HEK293T (cell line): ENCODE measurements around the gene NOP53.

Experiments used
- ARNT ChIP-seq: fragments of 450-650 bp; IDR thresholded peaks from 2 replicates; pipeline ENCODE4 v1.6.1; 2017; ENCODE audit warnings: mild to moderate bottlenecking
- BHLHE40 ChIP-seq: fragments of 450-650 bp; IDR thresholded peaks from 2 replicates; pipeline ENCODE4 v1.6.1; 2016; ENCODE audit warnings: mild to moderate bottlenecking, moderate library complexity, borderline replicate concordance
- CTBP1 ChIP-seq: fragments of 450-650 bp; IDR thresholded peaks from 2 replicates; pipeline ENCODE4 v1.6.1; 2016; ENCODE audit warnings: borderline replicate concordance
- ELF4 ChIP-seq: fragments of 450-650 bp; IDR thresholded peaks from 2 replicates; pipeline ENCODE4 v1.6.1; 2017; ENCODE audit warnings: antibody characterized with exemption
- FOXA1 ChIP-seq: fragments of 450-650 bp; IDR thresholded peaks from 2 replicates; pipeline ENCODE4 v1.6.1; 2016; ENCODE audit warnings: mild to moderate bottlenecking
- FOXM1 ChIP-seq: fragments of 450-650 bp; IDR thresholded peaks from 2 replicates; pipeline ENCODE4 v1.6.1; 2017; ENCODE audit warnings: mild to moderate bottlenecking, borderline replicate concordance
- L3MBTL2 ChIP-seq: fragments of 450-650 bp; conservative IDR thresholded peaks from 2 replicates; pipeline ENCODE4 v1.6.1; 2016; ENCODE audit warnings: mild to moderate bottlenecking
- LEF1 ChIP-seq: fragments of 450-650 bp; IDR thresholded peaks from 2 replicates; pipeline ENCODE4 v1.6.1; 2017; ENCODE audit warnings: mild to moderate bottlenecking, borderline replicate concordance
- NFRKB ChIP-seq: fragments of 450-650 bp; IDR thresholded peaks from 2 replicates; pipeline ENCODE4 v1.6.1; 2016; ENCODE audit warnings: mild to moderate bottlenecking, moderate library complexity
- PKNOX1 ChIP-seq: fragments of 450-650 bp; IDR thresholded peaks from 2 replicates; pipeline ENCODE4 v1.6.1; 2016
- SP1 ChIP-seq: fragments of 450-650 bp; IDR thresholded peaks from 2 replicates; pipeline ENCODE4 v1.6.1; 2017

- no peak for TF ChIP-seq FOXA1
- TF ChIP-seq CTBP1: no peak
- TF ChIP-seq SP1: no peak
- TF ChIP-seq ELF4: no peak
- no peak for TF ChIP-seq FOXM1
- TF ChIP-seq NFRKB: no peak
- no peak for TF ChIP-seq BHLHE40
- no peak for TF ChIP-seq L3MBTL2
- no peak for TF ChIP-seq ARNT
- no peak for TF ChIP-seq PKNOX1
- no peak for TF ChIP-seq LEF1
These were observed 11.7 kb downstream of the NOP53 start for GRCh38 chr19:47756953-47757608.
